ENCODE measurements around the gene PHLPP2.
A peak's percentile ranks its signal among the peaks of the same experiment; 100 is the strongest.
"Not testable (repeated sequence)": the region's sequence is repeated elsewhere in the genome, so short reads cannot be mapped to it uniquely, and the experiment has no call there.

The PHLPP2 gene

DNA sequence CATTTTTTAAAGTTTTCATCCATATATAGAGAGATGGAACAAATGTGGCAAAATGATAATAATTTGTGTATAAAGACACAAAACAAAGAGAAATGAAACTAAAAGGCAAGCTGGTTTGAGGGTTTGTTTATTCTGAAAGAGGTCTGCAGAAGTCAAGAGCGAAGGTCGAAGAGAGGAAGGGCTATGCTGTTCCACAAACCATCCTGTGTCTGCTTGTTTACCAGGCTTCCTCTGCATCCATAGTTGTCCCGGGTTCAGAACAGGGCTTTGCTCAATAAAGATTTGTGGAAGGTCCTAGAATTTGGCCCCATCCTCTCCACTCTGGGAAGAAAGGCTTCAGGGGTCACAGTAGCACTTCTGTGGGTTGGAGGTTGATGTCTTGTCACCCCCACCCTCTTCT, 100.9 kb downstream of the PHLPP2 start (continued):
- TF ChIP-seq, protein P1, sequence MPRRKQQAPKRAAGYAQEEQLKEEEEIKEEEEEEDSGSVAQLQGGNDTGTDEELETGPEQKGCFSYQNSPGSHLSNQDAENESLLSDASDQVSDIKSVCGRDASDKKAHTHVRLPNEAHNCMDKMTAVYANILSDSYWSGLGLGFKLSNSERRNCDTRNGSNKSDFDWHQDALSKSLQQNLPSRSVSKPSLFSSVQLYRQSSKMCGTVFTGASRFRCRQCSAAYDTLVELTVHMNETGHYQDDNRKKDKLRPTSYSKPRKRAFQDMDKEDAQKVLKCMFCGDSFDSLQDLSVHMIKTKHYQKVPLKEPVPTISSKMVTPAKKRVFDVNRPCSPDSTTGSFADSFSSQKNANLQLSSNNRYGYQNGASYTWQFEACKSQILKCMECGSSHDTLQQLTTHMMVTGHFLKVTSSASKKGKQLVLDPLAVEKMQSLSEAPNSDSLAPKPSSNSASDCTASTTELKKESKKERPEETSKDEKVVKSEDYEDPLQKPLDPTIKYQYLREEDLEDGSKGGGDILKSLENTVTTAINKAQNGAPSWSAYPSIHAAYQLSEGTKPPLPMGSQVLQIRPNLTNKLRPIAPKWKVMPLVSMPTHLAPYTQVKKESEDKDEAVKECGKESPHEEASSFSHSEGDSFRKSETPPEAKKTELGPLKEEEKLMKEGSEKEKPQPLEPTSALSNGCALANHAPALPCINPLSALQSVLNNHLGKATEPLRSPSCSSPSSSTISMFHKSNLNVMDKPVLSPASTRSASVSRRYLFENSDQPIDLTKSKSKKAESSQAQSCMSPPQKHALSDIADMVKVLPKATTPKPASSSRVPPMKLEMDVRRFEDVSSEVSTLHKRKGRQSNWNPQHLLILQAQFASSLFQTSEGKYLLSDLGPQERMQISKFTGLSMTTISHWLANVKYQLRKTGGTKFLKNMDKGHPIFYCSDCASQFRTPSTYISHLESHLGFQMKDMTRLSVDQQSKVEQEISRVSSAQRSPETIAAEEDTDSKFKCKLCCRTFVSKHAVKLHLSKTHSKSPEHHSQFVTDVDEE (CRISPR knock-in tag; IDR thresholded peaks at IDR 0.05), result no peak
- TF ChIP-seq ZFP3 (CRISPR knock-in tag; IDR thresholded peaks at IDR 0.05), result no peak
- TF ChIP-seq RARB (CRISPR knock-in tag; IDR thresholded peaks at IDR 0.05), result no peak
- TF ChIP-seq TOX (CRISPR knock-in tag; IDR thresholded peaks at IDR 0.05; ENCODE audit: borderline replicate concordance), result no peak
- TF ChIP-seq CSDC2 (CRISPR knock-in tag; IDR thresholded peaks at IDR 0.05), result no peak

DNA sequence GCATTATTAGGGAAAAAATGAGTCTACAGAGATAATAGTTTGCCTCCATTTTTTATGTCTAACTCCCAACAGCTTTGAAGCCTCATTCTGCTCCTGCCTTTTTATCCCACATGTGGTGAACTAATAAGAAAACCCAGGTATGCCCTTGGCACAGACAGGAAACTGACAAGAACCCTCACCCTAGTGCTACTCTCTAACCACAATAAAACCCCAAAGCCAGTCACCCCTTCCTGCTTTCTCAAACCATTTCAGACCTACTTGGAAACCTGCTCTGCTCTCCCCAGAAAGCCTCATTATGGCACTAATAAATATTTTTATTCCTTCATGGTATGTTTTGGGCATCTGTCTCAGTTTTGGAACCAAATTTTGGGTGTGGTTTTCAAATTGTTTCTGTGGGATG, 102.4 kb downstream of the PHLPP2 start:
- no peak for ATAC-seq
- TF ChIP-seq ZNF70 (CRISPR knock-in tag; IDR thresholded peaks at IDR 0.05), result no peak

DNA sequence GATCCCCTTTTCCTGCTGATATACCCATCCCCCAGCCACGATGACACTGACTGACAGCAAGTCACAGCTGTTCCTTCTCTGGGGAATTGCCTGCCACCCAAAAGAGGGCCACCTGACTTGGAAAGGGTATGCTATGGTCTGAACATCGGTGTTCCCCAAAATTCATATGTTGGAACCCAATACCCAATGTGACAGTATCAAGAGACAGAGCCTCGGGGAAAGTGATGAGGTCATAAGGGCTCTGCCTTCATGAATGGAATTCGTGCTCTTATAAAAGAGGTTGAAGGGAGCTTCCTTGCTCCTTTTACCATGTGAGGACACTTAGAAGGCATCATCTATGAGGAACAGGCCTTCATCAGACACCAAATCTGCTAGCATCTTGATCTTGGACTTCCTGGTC, 106.1 kb downstream of the PHLPP2 start:
- TF ChIP-seq, protein P1 (CRISPR knock-in tag; IDR thresholded peaks at IDR 0.05), result no peak
- ATAC-seq, result no peak

DNA sequence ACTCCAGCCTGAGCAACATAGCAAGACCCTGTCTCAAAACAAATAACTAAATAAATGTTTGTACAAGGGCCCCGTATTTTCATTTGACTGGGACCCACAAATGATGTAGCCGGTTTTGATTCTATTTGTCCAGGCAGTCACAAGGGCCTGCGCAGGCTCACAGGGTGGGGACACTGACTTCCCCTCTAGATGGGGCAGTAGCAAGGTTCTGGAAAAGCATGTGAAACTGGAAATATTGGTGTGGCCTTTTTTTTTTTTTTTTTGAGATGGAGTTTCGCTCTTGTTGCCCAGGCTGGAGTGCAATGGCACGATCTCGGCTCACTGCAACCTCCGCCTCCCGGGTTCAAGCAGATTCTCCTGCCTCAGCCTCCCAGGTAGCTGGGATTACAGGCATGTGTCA, 109.5 kb downstream of the PHLPP2 start:
- not testable (repeated sequence) for ATAC-seq

DNA sequence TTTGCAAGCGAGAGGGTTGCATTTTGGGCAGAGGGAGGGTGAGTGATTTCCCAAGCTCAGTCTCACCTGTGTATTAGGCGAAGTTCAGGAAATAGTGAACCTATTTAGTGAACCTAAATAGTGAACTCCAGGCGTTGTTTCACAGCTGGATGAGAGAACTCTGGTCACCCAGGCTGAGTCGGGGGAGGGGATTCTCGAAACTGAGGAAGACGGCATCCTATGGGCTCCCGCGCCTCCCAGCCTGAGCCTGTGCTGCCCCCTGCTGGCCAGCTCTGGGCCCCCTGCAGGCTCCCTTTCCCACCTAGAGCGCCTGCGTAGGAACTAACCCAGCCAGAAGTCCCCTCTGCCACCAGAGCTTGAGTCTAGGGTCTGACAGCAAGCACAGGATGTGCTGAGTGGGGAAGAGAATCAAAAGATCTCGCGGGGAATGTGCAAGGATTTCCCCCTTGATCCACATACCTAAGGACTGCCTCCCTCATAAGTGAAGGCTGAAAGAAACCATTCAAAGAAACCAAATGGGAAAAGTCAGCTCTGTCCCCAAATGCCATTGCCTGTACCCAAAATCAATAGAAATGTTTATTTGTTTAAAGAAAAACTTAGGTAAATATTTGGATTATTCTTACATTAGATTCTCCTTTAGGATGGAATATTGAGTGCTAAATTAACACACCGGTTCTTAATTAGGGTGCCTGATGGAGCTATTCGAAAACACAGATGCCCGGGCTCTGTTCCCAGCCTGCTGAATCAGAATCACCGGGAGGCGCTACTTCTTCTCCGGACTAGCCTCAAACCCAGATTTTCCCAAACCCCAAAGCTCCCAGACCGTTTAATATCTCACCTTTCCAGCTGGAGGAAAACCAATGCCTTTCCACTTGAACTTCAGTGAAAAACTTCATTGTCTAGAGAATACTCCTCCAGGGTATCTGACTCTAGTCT, 113.3 kb downstream of the PHLPP2 start:
- no peak for TF ChIP-seq ZFP30 (CRISPR knock-in tag; IDR thresholded peaks at IDR 0.05)
- TF ChIP-seq ZNF565 (CRISPR knock-in tag; conservative IDR thresholded peaks at IDR 0.05; ENCODE audit: low read depth), result no peak
- no peak for TF ChIP-seq BACH2 (CRISPR knock-in tag; IDR thresholded peaks at IDR 0.05; ENCODE audit: borderline replicate concordance)
- TF ChIP-seq, protein P2, sequence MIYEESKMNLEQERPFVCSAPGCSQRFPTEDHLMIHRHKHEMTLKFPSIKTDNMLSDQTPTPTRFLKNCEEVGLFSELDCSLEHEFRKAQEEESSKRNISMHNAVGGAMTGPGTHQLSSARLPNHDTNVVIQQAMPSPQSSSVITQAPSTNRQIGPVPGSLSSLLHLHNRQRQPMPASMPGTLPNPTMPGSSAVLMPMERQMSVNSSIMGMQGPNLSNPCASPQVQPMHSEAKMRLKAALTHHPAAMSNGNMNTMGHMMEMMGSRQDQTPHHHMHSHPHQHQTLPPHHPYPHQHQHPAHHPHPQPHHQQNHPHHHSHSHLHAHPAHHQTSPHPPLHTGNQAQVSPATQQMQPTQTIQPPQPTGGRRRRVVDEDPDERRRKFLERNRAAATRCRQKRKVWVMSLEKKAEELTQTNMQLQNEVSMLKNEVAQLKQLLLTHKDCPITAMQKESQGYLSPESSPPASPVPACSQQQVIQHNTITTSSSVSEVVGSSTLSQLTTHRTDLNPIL (CRISPR knock-in tag; IDR thresholded peaks at IDR 0.05; ENCODE audit: low read depth), result no peak
- no peak for TF ChIP-seq ARNTL (CRISPR knock-in tag; IDR thresholded peaks at IDR 0.05; ENCODE audit: borderline replicate concordance, low read depth)
- peak; percentile 98 for ATAC-seq

DNA sequence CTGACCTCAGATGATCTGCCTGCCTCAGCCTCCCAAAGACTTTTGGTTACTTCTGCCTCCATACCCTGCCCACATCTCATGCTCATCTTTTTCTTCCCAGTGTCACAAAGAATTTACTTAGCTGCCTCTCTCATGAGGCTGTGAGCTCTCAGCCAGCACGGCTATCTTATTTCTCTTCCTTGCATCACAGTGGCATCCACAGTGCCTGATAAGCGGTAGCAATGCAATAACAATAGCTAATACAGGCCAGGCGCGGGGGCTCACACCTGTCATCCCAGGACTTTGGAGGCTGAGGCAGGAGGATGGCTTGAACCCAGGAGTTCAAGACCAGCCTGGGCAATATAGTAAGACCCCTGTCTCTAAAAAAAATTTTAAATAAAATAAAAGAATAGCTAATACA, 114.1 kb downstream of the PHLPP2 start:
- ATAC-seq, result no peak
- TF ChIP-seq ZNF70 (CRISPR knock-in tag; IDR thresholded peaks at IDR 0.05), result no peak
- TF ChIP-seq, protein P3, sequence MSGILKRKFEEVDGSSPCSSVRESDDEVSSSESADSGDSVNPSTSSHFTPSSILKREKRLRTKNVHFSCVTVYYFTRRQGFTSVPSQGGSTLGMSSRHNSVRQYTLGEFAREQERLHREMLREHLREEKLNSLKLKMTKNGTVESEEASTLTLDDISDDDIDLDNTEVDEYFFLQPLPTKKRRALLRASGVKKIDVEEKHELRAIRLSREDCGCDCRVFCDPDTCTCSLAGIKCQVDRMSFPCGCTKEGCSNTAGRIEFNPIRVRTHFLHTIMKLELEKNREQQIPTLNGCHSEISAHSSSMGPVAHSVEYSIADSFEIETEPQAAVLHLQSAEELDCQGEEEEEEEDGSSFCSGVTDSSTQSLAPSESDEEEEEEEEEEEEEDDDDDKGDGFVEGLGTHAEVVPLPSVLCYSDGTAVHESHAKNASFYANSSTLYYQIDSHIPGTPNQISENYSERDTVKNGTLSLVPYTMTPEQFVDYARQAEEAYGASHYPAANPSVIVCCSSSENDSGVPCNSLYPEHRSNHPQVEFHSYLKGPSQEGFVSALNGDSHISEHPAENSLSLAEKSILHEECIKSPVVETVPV (CRISPR knock-in tag; IDR thresholded peaks at IDR 0.05), result no peak
- no peak for TF ChIP-seq RARB (CRISPR knock-in tag; IDR thresholded peaks at IDR 0.05)
- TF ChIP-seq PPARA (CRISPR knock-in tag; IDR thresholded peaks at IDR 0.05; ENCODE audit: borderline replicate concordance), result no peak
- TF ChIP-seq ZFP3 (CRISPR knock-in tag; IDR thresholded peaks at IDR 0.05), result no peak
- TF ChIP-seq, protein P1 (CRISPR knock-in tag; IDR thresholded peaks at IDR 0.05), result no peak
- TF ChIP-seq ZFP30 (CRISPR knock-in tag; IDR thresholded peaks at IDR 0.05), result no peak
- no peak for TF ChIP-seq GLIS3 (CRISPR knock-in tag; IDR thresholded peaks at IDR 0.05)
- no peak for TF ChIP-seq ARNTL (CRISPR knock-in tag; IDR thresholded peaks at IDR 0.05; ENCODE audit: borderline replicate concordance, low read depth)
- TF ChIP-seq TOX (CRISPR knock-in tag; IDR thresholded peaks at IDR 0.05; ENCODE audit: borderline replicate concordance), result no peak
- TF ChIP-seq OSR1 (CRISPR knock-in tag; IDR thresholded peaks at IDR 0.05), result no peak
- no peak for TF ChIP-seq ZNF8 (CRISPR knock-in tag; IDR thresholded peaks at IDR 0.05)
- TF ChIP-seq SNAI2 (CRISPR knock-in tag; IDR thresholded peaks at IDR 0.05), result no peak
- TF ChIP-seq BACH2 (CRISPR knock-in tag; IDR thresholded peaks at IDR 0.05; ENCODE audit: borderline replicate concordance), result no peak
- TF ChIP-seq ZNF565 (CRISPR knock-in tag; conservative IDR thresholded peaks at IDR 0.05; ENCODE audit: low read depth), result no peak
- TF ChIP-seq CSDC2 (CRISPR knock-in tag; IDR thresholded peaks at IDR 0.05), result no peak
- TF ChIP-seq, protein P2 (CRISPR knock-in tag; IDR thresholded peaks at IDR 0.05; ENCODE audit: low read depth), result no peak
